Osteoblast (primary cell): ENCODE data around the gene ARL5C. TPM values are rescaled to one million over a fixed set of nuclear protein-coding genes. Genes with fewer than 3 reads are reported as not detected.
A peak's percentile ranks its signal among the peaks of the same experiment; 100 is the strongest.
"Not testable (repeated sequence)": the region's sequence is repeated elsewhere in the genome, so short reads cannot be mapped to it uniquely, and the experiment has no call there.

Source experiments
- DNase-seq: peaks from one replicate; pipeline ENCODE4 v3.0.0; 2011; ENCODE audit warnings: low spot score, mixed read lengths; ENCODE audit not compliant: insufficient read length; ENCODE audit errors: missing footprints
- H2AFZ ChIP-seq: 2 replicates; pipeline ENCODE4 v1.6.0; 2011; ENCODE audit warnings: mild to moderate bottlenecking, low read length
- H3K27ac ChIP-seq: 2 replicates; pipeline ENCODE4 v1.5.1; 2011; ENCODE audit warnings: mild to moderate bottlenecking, low read depth, low read length, moderate library complexity
- H3K27me3 ChIP-seq: 2 replicates; pipeline ENCODE4 v1.6.0; 2012; ENCODE audit warnings: mild to moderate bottlenecking, control low read depth, inconsistent platforms, low read length, moderate library complexity; ENCODE audit not compliant: insufficient read depth
- H3K36me3 ChIP-seq: 2 replicates; pipeline ENCODE4 v1.5.1; 2011; ENCODE audit warnings: mild to moderate bottlenecking, low read length, control low read depth, moderate library complexity; ENCODE audit not compliant: insufficient read depth
- H3K4me1 ChIP-seq: 2 replicates; pipeline ENCODE4 v1.5.1; 2011; ENCODE audit warnings: mild to moderate bottlenecking, low read length, control low read depth, moderate library complexity; ENCODE audit not compliant: insufficient read depth
- H3K4me2 ChIP-seq: 2 replicates; pipeline ENCODE4 v1.6.0; 2011; ENCODE audit warnings: mild to moderate bottlenecking, low read length; ENCODE audit not compliant: insufficient read depth
- H3K4me3 ChIP-seq: fragments of 200-600 bp; sonication (generic); 3 replicates; pipeline ENCODE4 v1.5.1; 2012; ENCODE audit warnings: mild to moderate bottlenecking, low read length, inconsistent platforms; ENCODE audit not compliant: insufficient read depth
- H3K79me2 ChIP-seq: 2 replicates; pipeline ENCODE4 v1.6.0; 2012; ENCODE audit warnings: mild to moderate bottlenecking, low read length, control low read depth, inconsistent platforms; ENCODE audit not compliant: insufficient read depth
- H3K9me3 ChIP-seq: 2 replicates; pipeline ENCODE4 v1.5.1; 2011; ENCODE audit warnings: low read depth, low read length, control low read depth
- H4K20me1 ChIP-seq: 2 replicates; pipeline ENCODE4 v1.6.0; 2012; ENCODE audit warnings: mild to moderate bottlenecking, low read length, control low read depth; ENCODE audit not compliant: insufficient read depth
- CTCF ChIP-seq: IDR thresholded peaks from 2 replicates; pipeline ENCODE4 v1.5.1; 2011; ENCODE audit warnings: mild to moderate bottlenecking, low read depth, low read length, moderate library complexity; ENCODE audit errors: extremely low read depth
- total RNA-seq: library from RNA; depleted of rRNA; stranded (reverse); fragments of >200 nt; gene quantifications from 2 replicates; pipeline ENCODE4 v1.2.3, GENCODE V29; 2012

The ARL5C gene
- total RNA-seq, 1 donor, result not detected

GRCh38 chr17:39170558-39170957 is 4.6 kb upstream of the ARL5C start:
- Histone ChIP-seq H3K4me3 (no peak overlapping the region), H3K27me3 (peaks cover 17% of the 10 kb centered on the region), H4K20me1 (peaks cover 6% of the 10 kb centered on the region), H3K9me3 (no peaks in the 10 kb centered on the region), H3K4me1 (no peaks in the 10 kb centered on the region), H3K36me3 (peaks cover 4% of the 10 kb centered on the region), H3K4me2 (no peak overlapping the region), H3K27ac (no peak overlapping the region), H2AFZ (no peak overlapping the region), H3K79me2 (no peaks in the 10 kb centered on the region)
- TF ChIP-seq CTCF, result no peak
- DNase-seq, result no peak

DNA sequence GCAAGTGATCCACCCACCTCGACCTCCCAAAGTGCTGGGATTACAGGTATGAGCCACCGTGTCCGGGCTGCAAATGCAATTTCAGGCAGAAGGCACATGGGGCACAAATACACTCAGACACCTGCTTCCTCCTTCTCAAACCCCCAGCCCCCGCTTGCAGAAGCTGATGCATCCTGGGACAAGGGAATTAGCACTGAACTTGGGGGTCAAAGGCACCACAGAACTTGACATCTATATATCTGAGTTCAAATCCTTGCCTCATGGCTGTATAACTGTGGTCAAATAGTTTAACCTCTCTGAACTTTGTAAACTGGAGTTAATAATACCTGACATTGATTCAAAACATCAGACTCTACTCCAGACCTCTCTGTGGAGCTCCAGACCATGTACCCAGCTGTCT is 4.1 kb upstream of the ARL5C start:
- H3K79me2 ChIP-seq, result no peaks in the 10 kb centered on the region
- H3K4me3 ChIP-seq, result no peak overlapping the region
- H3K4me1 ChIP-seq, result no peaks in the 10 kb centered on the region
- peak; percentile 15 for DNase-seq
- no peaks in the 10 kb centered on the region for H3K9me3 ChIP-seq
- H2AFZ ChIP-seq, result no peak overlapping the region
- H3K36me3 ChIP-seq, result peaks cover under 1% of the 10 kb centered on the region
- peaks cover 4% of the 10 kb centered on the region for H4K20me1 ChIP-seq
- H3K4me2 ChIP-seq, result no peak overlapping the region
- H3K27me3 ChIP-seq, result peaks cover 21% of the 10 kb centered on the region
- no peak for TF ChIP-seq CTCF
- no peak overlapping the region for H3K27ac ChIP-seq

GRCh38 chr17:39169518-39169917 is 3.6 kb upstream of the ARL5C start:
- no peak overlapping the region for H3K4me3 ChIP-seq
- no peak for TF ChIP-seq CTCF
- DNase-seq, result peak; percentile 76
- H3K79me2 ChIP-seq, result no peaks in the 10 kb centered on the region
- H2AFZ ChIP-seq, result no peak overlapping the region
- H3K27me3 ChIP-seq, result peaks cover 24% of the 10 kb centered on the region
- H3K9me3 ChIP-seq, result no peaks in the 10 kb centered on the region
- no peaks in the 10 kb centered on the region for H3K36me3 ChIP-seq
- peaks cover under 1% of the 10 kb centered on the region for H3K4me1 ChIP-seq
- H3K27ac ChIP-seq, result no peak overlapping the region
- peaks cover 4% of the 10 kb centered on the region for H4K20me1 ChIP-seq
- H3K4me2 ChIP-seq, result no peak overlapping the region

DNA sequence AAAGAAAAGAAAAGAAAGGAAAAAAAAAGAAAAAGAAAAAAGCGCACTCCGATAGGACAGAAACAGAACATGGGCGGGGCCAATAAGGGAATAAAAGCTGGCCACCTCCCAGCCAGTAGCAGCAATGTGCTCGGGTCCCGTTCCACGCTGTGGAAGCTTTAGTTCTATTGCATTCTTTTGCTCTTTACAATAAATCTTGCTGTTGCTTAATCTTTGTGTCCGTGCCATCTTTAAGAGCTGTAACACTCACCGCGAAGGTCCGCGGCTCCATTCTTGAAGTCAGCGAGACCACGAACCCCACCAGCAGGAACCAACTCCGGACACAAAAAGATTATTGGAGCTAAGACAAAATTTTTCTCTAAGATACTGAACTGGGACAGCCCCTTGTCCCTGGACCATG is 3.1 kb upstream of the ARL5C start:
- TF ChIP-seq CTCF, result no peak
- Histone ChIP-seq H3K79me2 (no peaks in the 10 kb centered on the region), H3K27me3 (peaks cover 24% of the 10 kb centered on the region), H3K4me3 (no peak overlapping the region), H3K4me1 (peaks cover 3% of the 10 kb centered on the region), H4K20me1 (peaks cover 3% of the 10 kb centered on the region), H3K9me3 (no peaks in the 10 kb centered on the region), H3K27ac (no peak overlapping the region), H2AFZ (no peak overlapping the region), H3K4me2 (no peak overlapping the region), H3K36me3 (no peaks in the 10 kb centered on the region)
- no peak for DNase-seq

- not testable (repeated sequence) for H3K9me3 ChIP-seq
Observed at GRCh38 chr17:39168503-39168902, 2.5 kb upstream of the ARL5C start.

More at GRCh38 chr17:39168503-39168902, 2.5 kb upstream of the ARL5C start:
- H3K4me3 ChIP-seq, H2AFZ ChIP-seq, H3K79me2 ChIP-seq, DNase-seq, H3K4me1 ChIP-seq, H3K36me3 ChIP-seq, H4K20me1 ChIP-seq, H3K27ac ChIP-seq, H3K4me2 ChIP-seq: not testable (repeated sequence)
- H3K27me3 ChIP-seq, result peaks cover 24% of the 10 kb centered on the region
